Esophagus (tissue), 2 donors: ENCODE measurements around the gene RASA1. TPM values are rescaled to one million over a fixed set of nuclear protein-coding genes. Genes with fewer than 3 reads are reported as not detected.

Experiments used
- H3K27ac ChIP-seq, 2 donors: one replicate each; pipeline ENCODE4 v1.5.1; 2013; ENCODE audit warnings: low read depth in 2 of 2, mild to moderate bottlenecking in 2 of 2, inconsistent platforms in 1 of 2, low read length in 1 of 2, moderate library complexity in 1 of 2
- H3K27me3 ChIP-seq, 2 donors: one replicate each; pipeline ENCODE4 v1.6.1; 2013; ENCODE audit warnings: low read length in 2 of 2, control low read depth in 1 of 2, mild to moderate bottlenecking in 1 of 2; ENCODE audit not compliant: insufficient read depth in 2 of 2, control insufficient read depth in 1 of 2
- H3K36me3 ChIP-seq, 2 donors: one replicate each; pipeline ENCODE4 v1.6.1; 2013; ENCODE audit warnings: low read length in 1 of 2; ENCODE audit not compliant: control insufficient read depth in 2 of 2, insufficient read depth in 2 of 2
- H3K4me1 ChIP-seq, 2 donors: one replicate each; pipeline ENCODE4 v1.6.1; 2013; ENCODE audit warnings: low read length in 1 of 2; ENCODE audit not compliant: control insufficient read depth in 2 of 2, insufficient read depth in 2 of 2
- H3K4me3 ChIP-seq, 2 donors: one replicate each; pipeline ENCODE4 v1.5.1; 2013; ENCODE audit warnings: low read length in 2 of 2, mild to moderate bottlenecking in 2 of 2, low read depth in 1 of 2, moderate library complexity in 1 of 2
- H3K9me3 ChIP-seq, 2 donors: one replicate each; pipeline ENCODE4 v1.6.1; 2013; ENCODE audit warnings: mild to moderate bottlenecking in 2 of 2, low read depth in 1 of 2, low read length in 1 of 2, moderate library complexity in 1 of 2; ENCODE audit not compliant: control insufficient read depth in 2 of 2, insufficient read depth in 1 of 2
- WGBS, 2 donors: extraction: QIAGEN DNeasy Blood & Tissue Kit; methylation state at CpG; one replicate each; pipeline ENCODE4 v1.1.7; 2013; 5-methylcytosine and 5-hydroxymethylcytosine counted together
- polyA plus RNA-seq, 2 donors: library from polyadenylated mRNA; stranded (reverse); fragments of 200-250 nt; gene quantifications; one replicate each; pipeline ENCODE4 v1.2.3, GENCODE V29; 2013
- donor health status: healthy with polysubstance abuse.
- donor health status: Bipolar disorder and iron deficiency.

Gene RASA1
- polyA plus RNA-seq, 2 donors = 6.7 to 9.3 TPM

DNA sequence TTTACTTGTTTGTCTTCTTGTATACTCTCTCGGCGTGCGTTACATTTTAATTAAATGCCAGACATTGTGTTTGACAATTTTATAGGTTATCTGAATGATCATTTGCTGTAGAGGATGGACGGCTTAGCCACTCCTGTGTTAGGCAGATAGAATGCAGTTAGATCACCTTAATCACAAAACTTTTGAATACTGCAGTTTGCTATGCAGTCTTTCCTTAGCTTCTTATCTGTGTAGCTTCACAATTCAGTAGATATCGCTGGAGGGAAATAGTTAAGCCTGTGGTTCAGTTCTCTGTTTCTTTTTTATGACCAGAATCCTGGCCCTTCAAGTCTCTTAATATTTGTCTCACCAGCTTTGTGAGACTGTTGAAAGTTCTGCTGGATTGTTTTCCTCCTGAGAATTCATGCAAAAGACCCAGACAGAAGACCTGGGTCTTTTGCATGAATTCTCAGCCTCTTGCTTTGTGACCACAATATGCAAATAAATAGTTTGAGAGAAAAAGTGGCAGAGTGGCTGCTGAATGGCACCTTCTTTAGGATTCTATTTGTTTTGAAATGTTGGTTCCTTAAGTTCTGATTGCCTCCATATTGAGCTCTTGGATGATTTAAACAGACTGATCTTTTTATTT, 40.2 kb downstream of the RASA1 start:
- H3K9me3 ChIP-seq = no peaks in the 10 kb centered on the region
- no peaks in the 10 kb centered on the region for H3K27me3 ChIP-seq
- H3K4me3 ChIP-seq = no peak overlapping the region
- H3K36me3 ChIP-seq = no peaks in the 10 kb centered on the region
- WGBS, 2 donors = 86 to 94% methylated on average over 5 of the region's 5 CpGs
- no peaks in the 10 kb centered on the region for H3K4me1 ChIP-seq
- H3K27ac ChIP-seq = no peak overlapping the region

DNA sequence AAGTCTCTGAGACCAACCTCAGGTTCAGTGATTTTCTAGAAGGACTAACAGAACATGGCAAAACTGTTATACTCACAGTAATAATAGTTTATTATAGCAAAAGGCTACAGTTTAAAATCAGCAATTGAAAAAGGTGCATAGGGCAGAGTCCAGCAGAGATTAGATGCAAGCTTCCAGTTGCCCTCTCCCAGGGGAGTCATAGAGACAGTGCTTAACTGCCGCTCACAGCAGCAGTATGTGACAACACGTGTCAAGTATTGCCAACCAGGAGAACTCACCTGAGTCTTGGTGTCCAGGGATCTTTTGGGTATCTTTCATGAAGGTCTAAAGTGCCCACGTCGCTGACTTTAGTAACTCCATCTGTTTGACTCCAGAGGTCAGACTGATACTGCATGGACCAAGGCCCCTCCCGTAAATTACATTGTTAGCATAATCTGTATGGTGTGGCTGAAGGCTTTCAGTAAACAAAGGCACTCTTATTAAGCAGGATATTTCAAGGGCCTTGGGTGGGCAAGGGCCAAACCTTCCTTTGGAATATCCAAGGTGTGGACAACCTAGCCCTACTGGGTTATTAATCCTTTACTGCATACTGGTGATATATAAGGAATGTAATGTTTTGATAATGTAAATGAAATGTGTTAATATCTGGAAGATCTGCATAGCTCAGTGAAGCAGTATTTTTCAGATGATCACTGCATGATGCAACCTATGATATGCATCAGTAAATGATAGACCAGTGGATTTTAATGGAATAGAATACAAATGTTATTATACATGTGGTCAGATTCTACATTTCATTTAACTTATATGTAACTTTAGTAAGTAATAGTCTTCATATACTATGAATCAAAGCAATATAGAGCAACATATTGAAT, 44.0 kb downstream of the RASA1 start:
- WGBS, 2 donors = 71% methylated on average over 5 of the region's 5 CpGs
- no peaks in the 10 kb centered on the region for H3K4me1 ChIP-seq
- H3K27me3 ChIP-seq = no peaks in the 10 kb centered on the region
- no peaks in the 10 kb centered on the region for H3K36me3 ChIP-seq
- H3K9me3 ChIP-seq = no peaks in the 10 kb centered on the region
- H3K4me3 ChIP-seq = no peak overlapping the region
- no peak overlapping the region for H3K27ac ChIP-seq

DNA sequence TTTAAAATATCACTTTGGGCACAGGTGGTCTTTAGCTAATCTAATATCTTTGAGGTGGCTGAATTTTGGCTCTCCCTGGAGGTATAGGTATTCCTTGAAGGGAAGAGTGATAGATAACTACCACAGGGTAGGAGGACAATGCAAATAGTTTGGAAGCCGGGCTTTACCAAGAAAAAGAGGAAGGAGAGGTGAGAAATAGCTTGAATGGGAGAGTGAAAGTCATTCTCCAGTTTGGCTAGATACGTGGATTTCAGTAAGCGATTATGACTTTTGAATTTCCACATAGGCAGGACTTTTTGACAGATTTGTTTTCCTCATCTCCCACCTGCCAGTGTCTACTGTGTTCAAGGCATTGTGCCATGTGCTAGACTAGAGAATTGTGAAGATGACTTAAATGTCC, 45.5 kb downstream of the RASA1 start:
- WGBS, 2 donors = 91 to 95% methylated on average over 3 of the region's 3 CpGs
- no peaks in the 10 kb centered on the region for H3K27me3 ChIP-seq
- no peak overlapping the region for H3K4me3 ChIP-seq
- no peak overlapping the region for H3K27ac ChIP-seq
- H3K9me3 ChIP-seq = no peaks in the 10 kb centered on the region
- no peaks in the 10 kb centered on the region for H3K36me3 ChIP-seq
- no peaks in the 10 kb centered on the region for H3K4me1 ChIP-seq

DNA sequence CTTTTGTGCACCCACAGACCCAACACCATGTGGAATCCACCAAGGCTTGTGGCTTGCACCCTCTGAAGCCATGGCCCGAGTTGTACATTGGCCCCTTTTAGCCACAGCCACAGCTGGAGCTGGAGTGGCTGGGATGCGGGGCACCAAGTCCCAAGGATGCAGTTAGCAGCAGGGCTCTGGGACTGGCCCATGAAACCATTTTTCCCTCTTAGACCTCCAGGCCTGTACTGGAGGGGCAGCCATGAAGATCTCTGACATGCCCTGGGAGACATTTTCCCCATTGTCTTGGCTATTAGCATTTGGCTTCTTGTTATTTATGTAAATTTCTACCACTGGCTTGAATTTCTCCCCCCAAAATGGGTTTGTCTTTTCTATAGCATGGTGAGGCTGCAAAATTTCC, 51.8 kb downstream of the RASA1 start:
- 95 to 98% methylated on average over 2 of the region's 2 CpGs for WGBS, 2 donors
- H3K27ac ChIP-seq = no peak overlapping the region
- H3K36me3 ChIP-seq = no peaks in the 10 kb centered on the region
- H3K4me3 ChIP-seq = no peak overlapping the region
- no peaks in the 10 kb centered on the region for H3K4me1 ChIP-seq
- H3K9me3 ChIP-seq = no peaks in the 10 kb centered on the region
- no peaks in the 10 kb centered on the region for H3K27me3 ChIP-seq

DNA sequence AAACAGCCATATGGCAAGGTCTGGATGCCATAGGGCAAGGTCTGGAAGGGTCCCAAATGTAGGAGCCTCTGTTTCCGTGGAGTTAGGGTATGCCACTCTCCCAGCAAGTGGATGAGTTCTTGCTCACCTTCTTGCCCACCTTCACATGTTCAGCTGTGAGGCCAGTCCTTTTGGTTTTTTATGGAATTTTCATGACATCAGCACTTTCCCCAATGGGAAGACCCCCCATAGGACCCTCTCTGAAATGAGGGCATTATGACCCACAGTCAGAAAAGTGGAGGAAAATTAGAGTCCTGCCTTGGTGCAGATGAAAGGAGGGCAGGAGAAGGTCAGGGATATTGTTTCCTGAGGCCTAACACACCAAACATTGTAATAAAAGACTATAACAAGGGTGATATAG, 53.9 kb downstream of the RASA1 start:
- 100% methylated on average over 1 of the region's 1 CpG for WGBS, 2 donors

DNA sequence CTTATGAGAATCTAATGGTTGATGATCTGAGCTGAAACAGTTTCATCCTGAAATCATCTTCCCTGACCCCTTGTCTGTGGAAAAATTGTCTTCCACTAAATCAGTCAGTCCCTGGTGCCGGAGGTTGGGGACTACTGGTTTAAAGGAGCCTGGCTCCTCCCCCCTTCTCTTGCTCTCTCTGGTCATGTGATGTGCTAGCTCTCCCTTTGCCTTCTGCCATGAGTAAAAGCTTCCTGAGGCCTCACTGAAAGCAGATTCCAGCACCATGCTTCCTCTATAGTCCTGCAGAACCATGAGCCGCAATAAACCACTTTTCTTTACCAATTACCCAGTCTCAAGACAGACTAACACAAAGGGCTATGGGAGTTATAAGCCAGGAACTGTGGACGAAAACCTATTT, 54.7 kb downstream of the RASA1 start:
- Histone ChIP-seq H3K4me1 (no peaks in the 10 kb centered on the region), H3K27ac (no peak overlapping the region), H3K9me3 (no peaks in the 10 kb centered on the region), H3K27me3 (no peaks in the 10 kb centered on the region), H3K4me3 (no peak overlapping the region), H3K36me3 (no peaks in the 10 kb centered on the region)
- 96 to 99% methylated on average over 3 of the region's 3 CpGs for WGBS, 2 donors

More for the DNA sequence above, 53.9 kb downstream of the RASA1 start:
- no peaks in the 10 kb centered on the region for H3K27me3 ChIP-seq
- no peaks in the 10 kb centered on the region for H3K36me3 ChIP-seq
- H3K9me3 ChIP-seq = no peaks in the 10 kb centered on the region
- H3K4me3 ChIP-seq = no peak overlapping the region
- H3K27ac ChIP-seq = no peak overlapping the region
- no peaks in the 10 kb centered on the region for H3K4me1 ChIP-seq

DNA sequence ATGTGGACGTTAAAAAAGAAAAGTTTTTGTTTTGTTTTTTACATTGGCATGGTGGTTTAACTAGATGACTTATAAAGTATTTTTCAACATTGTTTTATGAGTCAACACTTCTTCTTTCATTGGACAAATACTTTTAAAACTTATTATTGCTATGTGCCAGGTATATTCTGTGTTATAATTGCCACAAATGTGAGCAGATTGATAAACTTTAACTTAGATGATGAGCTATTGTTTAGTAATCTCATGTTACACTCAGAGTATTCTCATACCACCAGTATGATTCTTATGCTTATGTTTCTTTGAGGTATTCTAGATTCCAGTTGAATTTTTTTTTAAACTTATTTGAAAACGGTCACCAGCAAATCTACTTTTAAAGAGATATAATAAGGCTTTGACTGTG, 60.3 kb downstream of the RASA1 start:
- no peak overlapping the region for H3K27ac ChIP-seq
- H3K36me3 ChIP-seq = no peaks in the 10 kb centered on the region
- no peaks in the 10 kb centered on the region for H3K4me1 ChIP-seq
- no peak overlapping the region for H3K4me3 ChIP-seq
- H3K9me3 ChIP-seq = no peaks in the 10 kb centered on the region
- H3K27me3 ChIP-seq = no peaks in the 10 kb centered on the region
- 69 to 77% methylated on average over 2 of the region's 2 CpGs for WGBS, 2 donors

DNA sequence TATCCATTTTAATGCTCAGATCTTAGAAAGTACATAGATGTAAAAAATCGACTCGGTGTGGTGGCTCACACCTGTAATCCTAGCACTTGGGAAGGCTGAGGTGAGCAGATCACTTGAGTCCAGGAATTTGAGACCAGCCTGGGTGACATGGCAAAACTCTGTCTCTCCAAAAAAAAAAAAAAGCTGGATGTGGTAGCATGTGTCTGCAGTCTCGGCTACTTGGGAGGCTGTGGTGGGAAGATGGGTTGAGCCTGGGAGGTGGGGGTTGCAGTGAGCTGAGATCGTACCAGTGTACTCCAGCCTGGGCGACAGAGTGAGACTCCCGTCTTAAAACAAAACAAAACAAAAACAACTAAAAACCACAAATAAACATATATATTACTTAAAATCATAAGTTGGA, 61.4 kb downstream of the RASA1 start:
- H3K27me3 ChIP-seq = no peaks in the 10 kb centered on the region
- no peak overlapping the region for H3K4me3 ChIP-seq
- H3K27ac ChIP-seq = no peak overlapping the region
- no peaks in the 10 kb centered on the region for H3K36me3 ChIP-seq
- H3K9me3 ChIP-seq = no peaks in the 10 kb centered on the region
- H3K4me1 ChIP-seq = no peaks in the 10 kb centered on the region
- WGBS, 2 donors = 94% methylated on average over 6 of the region's 6 CpGs

DNA sequence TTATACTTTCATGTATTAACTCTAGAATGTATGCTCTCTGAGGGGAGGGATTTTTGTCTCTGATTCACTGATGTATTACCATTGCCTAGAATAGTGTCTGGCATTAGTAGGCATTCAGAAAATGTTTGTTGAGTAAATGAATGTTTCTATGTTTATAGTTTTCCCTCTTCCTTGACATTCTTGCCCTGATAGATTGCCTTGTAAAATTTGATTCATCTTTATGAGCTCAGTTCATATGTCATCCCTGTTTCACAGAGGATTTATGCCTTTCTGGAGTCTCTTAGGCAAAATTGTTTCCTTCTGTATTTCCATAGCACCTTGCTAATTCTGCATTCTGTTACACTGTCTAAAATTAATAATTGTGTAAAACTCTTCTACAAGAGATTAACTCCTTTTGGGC, 72.3 kb downstream of the RASA1 start:
- Histone ChIP-seq H3K4me3 (no peak overlapping the region), H3K27ac (no peak overlapping the region), H3K27me3 (no peaks in the 10 kb centered on the region), H3K4me1 (no peaks in the 10 kb centered on the region), H3K36me3 (no peaks in the 10 kb centered on the region), H3K9me3 (no peaks in the 10 kb centered on the region)

DNA sequence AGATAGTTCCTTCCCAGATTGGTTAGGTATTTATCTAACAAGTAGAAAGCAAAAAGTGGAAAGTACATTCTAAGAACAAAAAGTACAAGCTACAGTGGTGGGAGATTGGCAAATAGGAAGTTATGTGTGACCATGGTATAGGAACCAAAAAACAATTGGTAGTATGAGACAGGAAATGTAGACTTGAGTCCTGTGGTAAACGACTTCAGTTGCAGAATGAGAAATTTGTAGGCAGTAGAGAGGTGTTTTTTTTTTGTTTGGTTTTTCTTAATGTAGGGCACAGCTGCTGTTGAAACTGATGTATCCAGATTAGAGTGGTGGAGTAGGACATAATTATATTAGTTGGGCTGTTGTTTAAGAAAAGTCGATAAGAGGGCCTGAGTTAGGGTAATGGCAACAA, 73.0 kb downstream of the RASA1 start:
- 60 to 68% methylated on average over 2 of the region's 2 CpGs for WGBS, 2 donors
- Histone ChIP-seq H3K9me3 (no peaks in the 10 kb centered on the region), H3K27me3 (no peaks in the 10 kb centered on the region), H3K36me3 (no peaks in the 10 kb centered on the region), H3K4me1 (no peaks in the 10 kb centered on the region), H3K27ac (no peak overlapping the region), H3K4me3 (no peak overlapping the region)
